H1 (cell line): ENCODE data around the gene MBNL2. TPM values are rescaled to one million over a fixed set of nuclear protein-coding genes. Genes with fewer than 3 reads are reported as not detected.

Source experiments
- CTCF ChIA-PET: fragments of 300-600 bp; sonication (Branson Sonifier 250); formaldehyde crosslinking; loops from one replicate; lab custom pipeline; 2021; ENCODE audit not compliant: partially characterized antibody; lab: Charles Lee
- POLR2A ChIA-PET: fragments of 300-600 bp; sonication (Branson Sonifier 250); formaldehyde crosslinking; loops from one replicate; lab custom pipeline; 2021; ENCODE audit warnings: inconsistent platforms; ENCODE audit not compliant: partially characterized antibody; lab: Charles Lee
- DNase-seq, 2 experiments: peaks; one replicate each; pipeline versions ENCODE4 v3.0.0 to v3.0.0-alpha.2; 2010 to 2022; ENCODE audit warnings: low spot score in 2 of 2, low read depth in 1 of 2, mixed read lengths in 1 of 2
- FAIRE-seq: peaks from 2 replicates; lab custom pipeline; 2011; peaks lifted over from hg19 to GRCh38; lab: Jason Lieb, UNC
- H2AFZ ChIP-seq: 2 replicates; pipeline ENCODE4 v1.8.1; 2012; ENCODE audit warnings: low read length, inconsistent platforms
- H2AK5ac ChIP-seq: 2 replicates; pipeline ENCODE4 v1.6.1; 2013; ENCODE audit warnings: low read depth, low read length
- H2BK120ac ChIP-seq: replicated peaks from 2 replicates; pipeline ENCODE3; 2013; ENCODE audit warnings: low read depth, low read length, inconsistent platforms
- H2BK12ac ChIP-seq: 2 replicates; pipeline ENCODE4 v1.6.1; 2013; ENCODE audit warnings: low read depth, low read length
- H2BK15ac ChIP-seq: 2 replicates; pipeline ENCODE4 v1.6.1; 2013; ENCODE audit warnings: low read length
- H2BK20ac ChIP-seq: 2 replicates; pipeline ENCODE4 v1.6.1; 2013; ENCODE audit warnings: low read length
- H2BK5ac ChIP-seq: 2 replicates; pipeline ENCODE4 v1.6.1; 2013; ENCODE audit warnings: low read depth, low read length
- H3K14ac ChIP-seq: 2 replicates; pipeline ENCODE4 v1.6.1; 2013; ENCODE audit warnings: inconsistent platforms; ENCODE audit not compliant: insufficient read length
- H3K18ac ChIP-seq: 2 replicates; pipeline ENCODE4 v1.6.1; 2013; ENCODE audit warnings: low read length; ENCODE audit errors: extremely low read depth
- H3K23ac ChIP-seq: 2 replicates; pipeline ENCODE4 v1.6.1; 2013; ENCODE audit warnings: inconsistent platforms; ENCODE audit not compliant: insufficient read length
- H3K23me2 ChIP-seq: 2 replicates; pipeline ENCODE4 v1.6.1; 2013; ENCODE audit warnings: low read depth, low read length
- H3K27ac ChIP-seq: 2 replicates; pipeline ENCODE4 v1.6.1; 2011; ENCODE audit warnings: low read depth, low read length, inconsistent platforms
- H3K27me3 ChIP-seq, 4 experiments: replicated peaks in 1 of 4; 1 replicate in 1 of 4; 2 replicates in 3 of 4; pipeline versions ENCODE4 v1.6.1 to v1.8.1; 2011 to 2013; ENCODE audit warnings: low read length in 3 of 4, mild to moderate bottlenecking in 3 of 4, inconsistent platforms in 2 of 4, mixed read lengths in 2 of 4, moderate library complexity in 1 of 4; ENCODE audit not compliant: control insufficient read depth in 3 of 4, insufficient read depth in 3 of 4; ENCODE audit errors: extremely low read depth in 1 of 4
- H3K36me3 ChIP-seq, 4 experiments: 2 replicates each; pipeline versions ENCODE4 v1.6.1 to v1.8.1; 2011 to 2013; ENCODE audit warnings: mild to moderate bottlenecking in 4 of 4, low read length in 3 of 4, moderate library complexity in 2 of 4, control low read depth in 1 of 4, inconsistent platforms in 1 of 4; ENCODE audit not compliant: insufficient read depth in 4 of 4, control insufficient read depth in 2 of 4
- H3K4ac ChIP-seq: replicated peaks from 2 replicates; pipeline ENCODE3; 2013; ENCODE audit warnings: low read length, low read depth, mixed read lengths, inconsistent platforms; ENCODE audit not compliant: insufficient read length
- H3K4me1 ChIP-seq, 4 experiments: replicated peaks in 1 of 4; 1 replicate in 1 of 4; 2 replicates in 3 of 4; pipeline versions ENCODE4 v1.6.1 to v1.8.1; 2011 to 2013; ENCODE audit warnings: low read length in 3 of 4, inconsistent platforms in 2 of 4, mixed read lengths in 1 of 4; ENCODE audit not compliant: insufficient read depth in 4 of 4, control insufficient read depth in 3 of 4
- H3K4me2 ChIP-seq, 2 experiments: 2 replicates each; pipeline versions ENCODE4 v1.6.1 to v1.8.1; 2011 to 2013; ENCODE audit warnings: low read depth in 2 of 2, low read length in 2 of 2, control low read depth in 1 of 2, inconsistent platforms in 1 of 2, mild to moderate bottlenecking in 1 of 2; ENCODE audit not compliant: insufficient read depth in 1 of 2
- H3K4me3 ChIP-seq, 4 experiments: fragments of 200-600, 300-600 bp in 1 of 4; sonication (generic), shearing (Covaris generic), sonication (Bioruptor Twin) in 1 of 4; 2 replicates each; pipeline versions ENCODE4 v1.5.1 to v1.8.1; 2011 to 2016; ENCODE audit warnings: low read length in 4 of 4, low read depth in 3 of 4, control low read depth in 2 of 4, inconsistent platforms in 2 of 4, mild to moderate bottlenecking in 2 of 4, mixed read lengths in 1 of 4, moderate library complexity in 1 of 4; ENCODE audit not compliant: insufficient read depth in 2 of 4; ENCODE audit errors: extremely low read depth in 1 of 4
- H3K56ac ChIP-seq: replicated peaks from 2 replicates; pipeline ENCODE3; 2013; ENCODE audit warnings: low read depth, mild to moderate bottlenecking, mixed read lengths, low read length, inconsistent platforms; ENCODE audit not compliant: insufficient read length
- H3K79me1 ChIP-seq: 2 replicates; pipeline ENCODE4 v1.6.1; 2013; ENCODE audit warnings: low read depth, low read length, control low read depth
- H3K79me2 ChIP-seq, 2 experiments: 2 replicates each; pipeline versions ENCODE4 v1.6.1 to v1.8.1; 2012 to 2013; ENCODE audit warnings: low read length in 2 of 2, mild to moderate bottlenecking in 2 of 2, inconsistent platforms in 1 of 2; ENCODE audit not compliant: insufficient read depth in 2 of 2, control insufficient read depth in 1 of 2
- H3K9ac ChIP-seq, 4 experiments: replicated peaks in 1 of 4; 1 replicate in 1 of 4; 2 replicates in 3 of 4; pipeline versions ENCODE4 v1.6.1 to v1.8.1; 2011 to 2013; ENCODE audit warnings: low read depth in 3 of 4, low read length in 3 of 4, control low read depth in 2 of 4, mild to moderate bottlenecking in 2 of 4, moderate library complexity in 2 of 4, inconsistent platforms in 1 of 4; ENCODE audit errors: extremely low read depth in 1 of 4
- H3K9me3 ChIP-seq, 2 experiments: 2 replicates each; pipeline versions ENCODE4 v1.6.1 to v1.8.1; 2012 to 2013; ENCODE audit warnings: mild to moderate bottlenecking in 2 of 2, moderate library complexity in 2 of 2, control low read depth in 1 of 2, inconsistent platforms in 1 of 2, low read depth in 1 of 2, low read length in 1 of 2, mixed read lengths in 1 of 2; ENCODE audit not compliant: insufficient read depth in 2 of 2
- H4K20me1 ChIP-seq, 2 experiments: replicated peaks in 1 of 2; 2 replicates each; pipeline versions ENCODE3 to v1.8.1; 2011 to 2013; ENCODE audit warnings: inconsistent platforms in 2 of 2, low read length in 2 of 2, mild to moderate bottlenecking in 1 of 2; ENCODE audit not compliant: insufficient read depth in 2 of 2, control insufficient read depth in 1 of 2
- H4K5ac ChIP-seq: 2 replicates; pipeline ENCODE4 v1.6.1; 2013; ENCODE audit warnings: low read length, low read depth, mixed read lengths, inconsistent platforms; ENCODE audit not compliant: insufficient read length
- H4K8ac ChIP-seq: 2 replicates; pipeline ENCODE4 v1.8.0; 2013; ENCODE audit warnings: mild to moderate bottlenecking, moderate library complexity, low read length, inconsistent platforms; ENCODE audit not compliant: insufficient read depth; ENCODE audit errors: extremely low read depth
- H4K91ac ChIP-seq: replicated peaks from 2 replicates; pipeline ENCODE3; 2013; ENCODE audit warnings: low read length, mixed read lengths, inconsistent platforms; ENCODE audit not compliant: insufficient read length
- BCL11A ChIP-seq, 2 experiments: IDR thresholded peaks; one replicate each; pipeline ENCODE4 v1.6.1; 2011; ENCODE audit warnings: low read depth in 2 of 2, low read length in 2 of 2, mild to moderate bottlenecking in 2 of 2
- BRCA1 ChIP-seq: IDR thresholded peaks from 2 replicates; pipeline ENCODE4 v1.6.1; 2012; ENCODE audit warnings: low read depth, low read length, improper control_type of control experiment
- CBX8 ChIP-seq: fragments of 300-800, 300-1000 bp; sonication (generic); IDR thresholded peaks from 2 replicates; pipeline ENCODE4 v1.7.1; 2016; ENCODE audit warnings: low read depth, low read length, borderline replicate concordance
- EGR1 ChIP-seq: IDR thresholded peaks from 2 replicates; pipeline ENCODE4 v1.6.1; 2011; ENCODE audit warnings: low read depth, low read length, borderline replicate concordance
- EZH2 ChIP-seq: fragments of 200-600 bp; sonication (generic); IDR thresholded peaks from 2 replicates; pipeline ENCODE4 v1.7.1; 2012; ENCODE audit warnings: low read depth, mild to moderate bottlenecking, moderate library complexity, low read length, inconsistent platforms; ENCODE audit not compliant: severe bottlenecking
- MAFK ChIP-seq: IDR thresholded peaks from 2 replicates; pipeline ENCODE4 v1.6.1; 2012; ENCODE audit warnings: low read depth, mild to moderate bottlenecking, improper control_type of control experiment, low read length
- RAD21 ChIP-seq, 2 experiments: IDR thresholded peaks in 1 of 2; conservative IDR thresholded peaks in 1 of 2; 2 replicates each; pipeline ENCODE4 v1.6.1; 2011; ENCODE audit warnings: low read depth in 2 of 2, low read length in 2 of 2, improper control_type of control experiment in 1 of 2, inconsistent platforms in 1 of 2, mild to moderate bottlenecking in 1 of 2, moderate library complexity in 1 of 2
- RXRA ChIP-seq: IDR thresholded peaks from 2 replicates; pipeline ENCODE4 v1.6.1; 2011; ENCODE audit warnings: low read depth, mild to moderate bottlenecking, low read length, moderate library complexity; ENCODE audit not compliant: insufficient read depth
- SIX5 ChIP-seq: IDR thresholded peaks from 2 replicates; pipeline ENCODE4 v1.6.1; 2011; ENCODE audit warnings: mild to moderate bottlenecking, low read depth, low read length
- SP4 ChIP-seq: IDR thresholded peaks from 2 replicates; pipeline ENCODE4 v1.6.1; 2012; ENCODE audit warnings: low read length, inconsistent platforms
- SUZ12 ChIP-seq: fragments of 200-600 bp; sonication (generic); IDR thresholded peaks from 2 replicates; pipeline ENCODE4 v1.6.1; 2012; ENCODE audit warnings: mild to moderate bottlenecking, inconsistent platforms, low read length, moderate library complexity, mixed read lengths
- TAF1 ChIP-seq: IDR thresholded peaks from 2 replicates; pipeline ENCODE4 v1.6.1; 2011; ENCODE audit warnings: mild to moderate bottlenecking, low read depth, low read length
- ZNF274 ChIP-seq: IDR thresholded peaks from 2 replicates; pipeline ENCODE4 v1.7.0; 2012; ENCODE audit warnings: low read length, borderline replicate concordance; ENCODE audit errors: extremely low read depth
- WGBS, 2 experiments: shearing (Covaris generic) in 1 of 2; methylation state at CpG; one replicate each; pipeline versions ENCODE4 v1.1.6 to v1.1.7; 2013 to 2015; ENCODE audit warnings: low lambda C conversion rate in 2 of 2, mixed read lengths in 2 of 2, inconsistent platforms in 1 of 2, low coverage in 1 of 2, missing lambda C conversion rate in 1 of 2; ENCODE audit not compliant: insufficient replicate concordance in 2 of 2, insufficient coverage in 1 of 2, insufficient read length in 1 of 2; ENCODE audit errors: extremely low coverage in 1 of 2, missing lambda C conversion rate in 1 of 2; 5-methylcytosine and 5-hydroxymethylcytosine counted together
- polyA plus RNA-seq, 7 experiments: library from polyadenylated mRNA; depleted of rRNA in 3 of 7; stranded (reverse) in 5 of 7; unstranded in 2 of 7; fragments of >200 nt in 5 of 7; fragments of 200-250 nt in 2 of 7; gene quantifications; 1 replicate in 5 of 7; 2 replicates in 1 of 7; 4 replicates in 1 of 7; pipeline versions ENCODE4 v1.2.1 to v1.2.3, GENCODE V29; 2011 to 2013; ENCODE audit warnings: missing spikeins in 2 of 7, mixed read lengths in 2 of 7
- total RNA-seq: library from RNA; stranded (reverse); fragmentation: NEBNext Ultra II Directional; extraction: Animal tissue kit (Norgen Biotek cat#: 25700); gene quantifications from 2 replicates; pipeline ENCODE4 v1.2.1, GENCODE V29; 2021
- TF ChIP-seq, protein P1 (sequence below): IDR thresholded peaks from 2 replicates; pipeline ENCODE4 v1.6.1; 2012; ENCODE audit warnings: inconsistent platforms

MBNL2 gene
- total and polyA plus RNA-seq, 2 of the 8 experiments (the other 6 are each of a cell fraction or from before 2014, with no cell fraction given) = 1.0 to 2.6 TPM

DNA sequence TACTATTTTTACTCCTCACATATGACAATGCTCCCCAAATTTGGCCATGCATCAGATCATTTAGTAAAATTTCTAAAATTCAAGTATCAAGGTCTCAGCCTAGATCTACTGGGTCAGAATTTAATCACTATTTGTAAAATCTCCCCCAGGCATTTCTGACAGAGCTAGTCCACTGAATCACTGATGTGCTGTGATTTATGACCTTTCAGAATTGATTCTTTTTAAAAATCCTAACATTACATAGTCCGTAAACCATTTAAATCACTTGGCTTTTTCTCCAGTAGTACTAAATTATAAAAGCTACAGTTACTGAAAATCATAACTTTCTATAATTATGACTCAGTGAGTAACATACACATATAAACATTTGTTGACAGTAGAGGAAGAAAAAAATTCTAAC is 119.0 kb downstream of the MBNL2 start:
- Histone ChIP-seq H3K9ac (no peak overlapping the region), H4K5ac (no peak overlapping the region), H3K18ac (no peak overlapping the region), H2AFZ (no peak overlapping the region), H4K91ac (no peak overlapping the region), H2BK120ac (no peak overlapping the region), H3K9me3 (no peaks in the 10 kb centered on the region), H3K27ac (no peak overlapping the region), H3K79me2 (no peaks in the 10 kb centered on the region), H2AK5ac (no peak overlapping the region), H3K23ac (no peak overlapping the region), H2BK20ac (no peak overlapping the region), H3K4me1 (peaks cover 0 to 2% (median 0%) of the 10 kb centered on the region in 4 experiments; a peak in 1 of 7 replicates), H4K20me1 (peaks cover 0 to 1% of the 10 kb centered on the region in 2 experiments), H3K79me1 (no peaks in the 10 kb centered on the region), H3K14ac (no peak overlapping the region), H3K27me3 (no peaks in the 10 kb centered on the region), H2BK5ac (no peak overlapping the region), H3K4me2 (no peak overlapping the region), H2BK15ac (no peak overlapping the region), H3K4ac (no peak overlapping the region), H3K36me3 (no peaks in the 10 kb centered on the region), H3K4me3 (no peak overlapping the region), H3K56ac (no peak overlapping the region), H2BK12ac (no peak overlapping the region), H4K8ac (no peak overlapping the region), H3K23me2 (peaks cover 4% of the 10 kb centered on the region; the same call in 1 of the 2 replicates)
- 94% methylated on average over 1 of the region's 1 CpG; no CpG with 5 or more reads in 1 of the 2 experiments for WGBS, 2 experiments
- FAIRE-seq (no peak), DNase-seq (no peak)
- POLR2A ChIA-PET = no interaction called here
- CTCF ChIA-PET = interaction anchor here (2.1 kb wide), 1 partner anchor 323 kb away, joined by 5 read pairs; no protein-coding TSS in a partner anchor
- TF ChIP-seq ZNF274 (no peak), MAFK (no peak), EGR1 (no peak), CBX8 (no peak), BRCA1 (no peak), SUZ12 (no peak), RXRA (no peak), RAD21 (IDR thresholded peaks at IDR 0.05 in 1 of 2, conservative IDR thresholded peaks at IDR 0.05 in 1 of 2; ENCODE audit: low read depth in 2 of 2, low read length in 2 of 2) (no peak), TAF1 (no peak), EZH2 (no peak), SP4 (no peak), BCL11A (IDR thresholded peaks at IDR 0.05; ENCODE audit: low read depth in 2 of 2, low read length in 2 of 2) (no peak), SIX5 (no peak)
- TF ChIP-seq, protein P1, sequence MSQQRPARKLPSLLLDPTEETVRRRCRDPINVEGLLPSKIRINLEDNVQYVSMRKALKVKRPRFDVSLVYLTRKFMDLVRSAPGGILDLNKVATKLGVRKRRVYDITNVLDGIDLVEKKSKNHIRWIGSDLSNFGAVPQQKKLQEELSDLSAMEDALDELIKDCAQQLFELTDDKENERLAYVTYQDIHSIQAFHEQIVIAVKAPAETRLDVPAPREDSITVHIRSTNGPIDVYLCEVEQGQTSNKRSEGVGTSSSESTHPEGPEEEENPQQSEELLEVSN = no peak
